SIG-M5 treated with dmso at 0.1 percent for 504 hours (cell line): Measurements from ENCODE around the gene MSTO1.
A peak's percentile ranks its signal among the peaks of the same experiment; 100 is the strongest.
"Not testable (repeated sequence)": the region's sequence is repeated elsewhere in the genome, so short reads cannot be mapped to it uniquely, and the experiment has no call there.

ENCODE experiments used
- DNase-seq: peaks from one replicate; lab custom pipeline; 2025; ENCODE audit not compliant: unreplicated experiment; lab: John Stamatoyannopoulos, UW

MSTO1 gene

DNA sequence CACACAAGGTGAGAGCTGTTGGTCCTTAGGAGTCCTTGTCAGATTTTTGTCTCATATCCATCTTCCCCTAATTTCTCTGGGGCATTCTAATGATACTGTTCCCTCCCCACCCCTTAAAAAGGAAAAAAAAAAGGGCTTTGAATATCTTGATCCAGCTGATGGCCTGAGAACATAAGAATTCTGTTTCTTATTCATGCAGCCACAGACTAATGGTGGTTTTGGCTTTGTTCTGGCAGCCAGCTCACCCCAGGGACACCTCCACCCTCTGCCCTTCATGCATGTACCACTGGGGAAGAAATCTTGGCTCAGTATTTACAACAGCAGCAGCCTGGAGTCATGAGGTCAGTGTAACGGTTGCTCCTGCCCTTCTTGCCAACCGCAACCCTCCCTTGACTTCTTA is 3.2 kb downstream of the MSTO1 start:
- not testable (repeated sequence) for DNase-seq

DNA sequence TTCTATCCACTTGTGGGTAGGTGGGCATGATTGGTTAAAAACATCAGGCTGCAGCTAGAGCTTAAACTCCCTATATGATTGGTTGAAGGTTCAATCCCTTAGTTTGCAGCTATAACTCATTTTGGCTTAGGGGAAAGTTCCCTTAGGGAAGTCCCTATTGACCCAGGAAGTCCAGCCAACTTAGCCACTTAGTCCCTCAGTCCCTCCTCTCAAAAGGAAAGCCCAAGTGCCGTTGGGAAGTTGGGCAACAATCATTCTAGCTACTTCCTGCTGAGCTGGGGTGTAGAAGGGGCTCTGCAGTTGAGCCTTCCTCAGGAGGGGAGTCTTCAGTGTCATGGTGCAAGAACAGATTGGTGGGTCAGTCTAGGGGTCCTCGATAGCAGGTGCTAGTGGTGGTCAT is 12.2 kb downstream of the MSTO1 start:
- DNase-seq, result no peak

DNA sequence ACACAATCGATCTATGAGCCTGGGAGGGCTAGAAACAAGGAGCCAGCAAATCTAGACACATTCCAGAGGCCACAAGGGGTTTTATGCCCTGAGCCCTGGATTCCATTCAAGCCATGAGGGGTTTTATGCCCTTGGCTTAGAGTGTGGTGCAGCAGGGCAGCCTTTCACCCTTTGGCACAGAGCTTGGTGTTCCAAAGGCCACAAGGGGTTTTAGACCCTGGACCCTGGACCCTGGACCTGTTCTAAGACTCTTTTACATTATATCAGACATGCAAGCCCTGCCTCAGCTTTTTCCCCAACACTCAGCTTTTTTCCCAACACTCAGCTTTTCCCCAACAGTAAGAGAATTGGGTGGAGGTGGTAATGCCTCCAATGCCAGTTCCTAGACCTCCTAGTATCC is 13.3 kb downstream of the MSTO1 start:
- no peak for DNase-seq

DNA sequence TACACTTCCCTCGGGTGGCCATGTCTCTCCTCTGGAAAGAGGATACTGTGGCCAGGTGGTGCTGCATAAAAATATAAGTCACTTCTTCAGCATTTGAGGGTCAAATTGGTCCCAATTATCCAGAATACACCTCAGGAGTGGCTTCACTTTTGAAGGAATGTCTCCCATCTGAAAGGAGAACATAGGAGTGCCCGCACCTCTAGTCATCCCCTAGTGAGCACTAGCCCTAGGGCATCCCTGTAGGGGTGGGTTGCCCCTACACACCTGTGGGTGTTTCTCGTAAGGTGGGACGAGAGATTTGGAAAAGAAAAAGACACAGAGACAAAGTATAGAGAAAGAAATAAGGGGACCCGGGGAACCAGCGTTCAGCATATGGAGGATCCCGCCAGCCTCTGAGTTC is 16.4 kb downstream of the MSTO1 start:
- DNase-seq, result not testable (repeated sequence)

DNA sequence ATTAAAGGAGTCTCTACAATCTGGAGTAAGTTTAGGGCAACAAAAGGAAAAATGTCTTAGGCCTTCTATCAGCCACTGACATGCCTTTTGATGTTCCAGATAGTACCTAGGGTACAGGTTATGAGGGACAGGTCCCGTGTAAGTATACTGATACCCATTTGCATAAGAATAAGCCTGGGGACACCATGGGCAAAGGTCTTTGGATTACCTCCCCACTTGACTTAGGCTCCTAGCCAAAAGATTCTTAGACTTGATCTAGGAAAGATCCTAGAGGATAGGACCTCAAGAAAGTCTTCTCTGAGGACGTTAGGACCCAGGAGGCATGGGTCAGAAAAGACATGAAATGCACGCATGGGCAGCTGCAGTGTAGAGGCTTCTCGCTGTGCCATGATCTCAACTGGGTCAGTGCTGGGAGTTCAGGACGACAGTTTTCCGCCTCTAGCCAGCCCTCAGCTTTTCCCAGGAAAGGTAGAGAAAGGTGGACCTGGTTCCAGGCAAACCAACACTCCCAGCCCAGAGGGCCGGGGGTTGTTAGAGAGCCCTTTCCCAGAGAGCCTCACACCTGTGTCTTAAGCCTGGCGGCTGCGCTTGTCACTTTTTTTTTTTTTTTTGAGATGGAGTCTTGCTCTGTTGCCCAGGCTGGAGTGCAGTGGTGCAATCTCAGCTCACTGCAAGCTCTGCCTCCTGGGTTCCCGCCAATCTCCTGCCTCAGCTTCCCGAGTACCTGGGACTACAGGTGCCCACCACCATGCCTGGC is 26.6 kb downstream of the MSTO1 start:
- DNase-seq, result no peak

DNA sequence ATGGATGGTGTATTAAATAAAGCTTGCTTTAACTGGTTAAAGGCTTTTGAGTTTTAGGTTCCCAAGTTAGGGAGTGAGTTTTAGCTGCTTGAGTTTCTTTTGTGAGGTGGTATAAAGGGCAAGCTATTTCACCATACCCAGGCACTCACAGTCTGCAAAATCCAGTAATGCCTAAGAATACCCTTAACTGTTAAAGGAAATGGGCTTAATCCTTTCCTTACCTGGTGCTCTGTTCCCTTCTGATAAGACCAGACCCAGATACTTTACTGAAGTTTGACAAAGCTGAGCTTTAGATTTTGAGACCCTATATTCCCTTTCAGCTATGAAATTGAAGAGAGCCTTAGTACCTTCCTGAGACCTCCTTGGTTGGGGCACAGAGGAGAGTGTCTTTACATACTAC is 30.3 kb downstream of the MSTO1 start:
- no peak for DNase-seq

DNA sequence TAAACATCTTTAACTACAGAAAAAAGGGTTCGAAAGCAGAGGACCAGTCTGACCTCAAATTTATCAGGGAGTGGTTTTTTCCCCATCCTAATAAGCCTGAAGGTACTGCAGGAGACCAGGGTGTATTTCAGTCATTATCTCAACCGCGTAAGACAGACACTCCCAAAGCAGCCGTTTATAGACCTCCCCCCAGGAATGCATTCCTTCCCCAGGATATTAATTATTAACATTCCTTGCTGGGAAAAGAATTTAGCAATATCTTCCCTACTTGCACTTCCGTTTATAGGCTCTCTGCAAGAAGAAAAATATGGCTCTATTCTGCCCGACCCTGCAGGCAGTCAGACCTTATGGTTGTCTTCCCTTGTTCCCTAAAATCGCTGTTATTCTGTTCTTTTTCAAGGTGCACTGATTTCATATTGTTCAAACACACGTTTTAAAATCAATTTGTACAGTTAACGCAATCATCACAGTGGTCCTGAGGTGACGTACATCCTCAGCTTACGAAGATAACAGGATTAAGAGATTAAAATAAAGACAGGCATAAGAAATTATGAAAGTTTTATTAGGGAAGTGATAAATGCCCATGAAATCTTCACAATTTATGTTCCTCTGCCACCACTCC is 32.7 kb downstream of the MSTO1 start:
- DNase-seq, result not testable (repeated sequence)

DNA sequence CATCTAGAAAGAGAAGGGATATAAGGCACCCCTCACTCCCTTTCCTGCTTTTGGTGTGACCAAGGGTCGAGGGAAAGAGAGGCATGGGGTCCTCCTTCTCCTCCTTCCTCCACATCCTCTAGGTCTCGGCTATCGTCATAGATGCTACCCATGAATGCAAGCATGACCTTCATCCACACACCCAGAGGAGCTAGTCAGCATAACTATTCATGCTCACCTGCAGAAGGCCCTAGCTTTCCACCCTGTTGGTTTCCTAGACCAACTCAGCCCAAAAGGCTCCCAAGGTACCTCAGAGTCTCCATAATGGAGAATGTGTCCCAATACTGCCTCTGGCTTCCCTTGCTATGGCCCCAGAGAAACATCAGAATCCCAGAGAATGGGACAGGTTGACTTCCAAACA is 33.2 kb downstream of the MSTO1 start:
- no peak for DNase-seq

DNA sequence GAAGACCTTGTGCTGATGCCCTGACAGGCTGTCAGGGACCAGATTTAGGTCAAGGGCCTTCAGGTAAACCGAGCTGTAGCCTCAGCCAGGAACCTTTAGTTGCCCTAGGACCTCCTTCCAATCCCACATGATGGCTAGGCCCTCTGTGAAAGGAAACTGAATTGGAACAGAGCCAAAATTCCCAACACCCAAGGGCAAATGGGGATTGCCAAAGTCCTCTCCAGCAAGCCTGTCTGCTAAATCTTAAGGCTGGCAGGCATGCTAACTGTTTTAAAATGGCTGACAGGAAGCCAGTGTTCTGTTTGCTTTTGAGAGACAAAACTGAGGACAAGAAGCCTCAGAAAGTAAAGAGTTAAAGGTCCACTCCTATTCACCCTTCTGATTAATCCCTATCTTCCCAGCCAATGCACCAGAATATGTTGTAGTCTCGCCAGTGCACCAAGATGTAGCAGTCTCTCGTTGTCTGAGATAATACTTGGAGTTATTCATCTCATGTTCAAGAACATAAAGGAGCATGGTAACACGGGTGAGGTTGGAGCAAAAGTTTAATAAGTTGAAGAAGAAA is 35.1 kb downstream of the MSTO1 start:
- DNase-seq, result no peak

DNA sequence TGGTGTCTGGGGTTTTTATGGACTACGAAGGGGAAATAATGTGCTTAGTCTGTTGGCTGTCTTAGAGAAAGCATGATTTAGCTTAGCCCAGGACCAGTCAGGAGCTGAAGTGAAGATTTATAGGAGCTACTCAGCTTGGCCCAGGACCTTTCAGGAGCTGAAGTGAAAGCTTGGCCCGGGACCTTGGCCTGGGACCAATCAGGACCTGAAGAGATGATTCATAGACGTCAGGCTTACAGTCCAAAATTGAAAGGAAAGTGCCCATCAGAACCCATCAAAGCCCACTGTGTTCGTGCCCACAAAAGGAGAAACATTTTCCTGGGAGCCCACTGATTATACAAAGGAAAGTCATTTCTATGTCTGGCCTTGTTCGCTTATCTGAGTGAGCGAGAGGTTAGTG is 35.6 kb downstream of the MSTO1 start:
- DNase-seq, result no peak

DNA sequence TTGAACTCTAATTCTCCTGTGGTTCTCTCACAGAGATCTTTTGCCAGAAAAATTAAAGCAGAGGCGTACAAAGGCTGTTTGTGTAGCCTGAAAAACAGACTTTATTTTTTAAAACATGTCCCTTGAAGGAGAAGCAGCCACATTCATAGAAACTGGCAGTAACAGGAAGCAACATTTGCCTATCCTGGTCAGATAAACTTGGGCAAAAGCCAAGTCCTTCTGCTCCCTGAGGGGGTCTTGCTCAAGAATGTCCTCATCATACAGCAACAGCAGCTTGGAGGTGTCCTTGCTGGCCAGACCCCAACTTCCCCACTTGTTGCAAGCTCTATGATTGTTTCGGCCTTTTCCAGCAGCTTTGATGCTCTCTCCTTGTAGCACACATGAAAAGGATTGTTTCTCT is 36.3 kb downstream of the MSTO1 start:
- DNase-seq, result peak; percentile 76

DNA sequence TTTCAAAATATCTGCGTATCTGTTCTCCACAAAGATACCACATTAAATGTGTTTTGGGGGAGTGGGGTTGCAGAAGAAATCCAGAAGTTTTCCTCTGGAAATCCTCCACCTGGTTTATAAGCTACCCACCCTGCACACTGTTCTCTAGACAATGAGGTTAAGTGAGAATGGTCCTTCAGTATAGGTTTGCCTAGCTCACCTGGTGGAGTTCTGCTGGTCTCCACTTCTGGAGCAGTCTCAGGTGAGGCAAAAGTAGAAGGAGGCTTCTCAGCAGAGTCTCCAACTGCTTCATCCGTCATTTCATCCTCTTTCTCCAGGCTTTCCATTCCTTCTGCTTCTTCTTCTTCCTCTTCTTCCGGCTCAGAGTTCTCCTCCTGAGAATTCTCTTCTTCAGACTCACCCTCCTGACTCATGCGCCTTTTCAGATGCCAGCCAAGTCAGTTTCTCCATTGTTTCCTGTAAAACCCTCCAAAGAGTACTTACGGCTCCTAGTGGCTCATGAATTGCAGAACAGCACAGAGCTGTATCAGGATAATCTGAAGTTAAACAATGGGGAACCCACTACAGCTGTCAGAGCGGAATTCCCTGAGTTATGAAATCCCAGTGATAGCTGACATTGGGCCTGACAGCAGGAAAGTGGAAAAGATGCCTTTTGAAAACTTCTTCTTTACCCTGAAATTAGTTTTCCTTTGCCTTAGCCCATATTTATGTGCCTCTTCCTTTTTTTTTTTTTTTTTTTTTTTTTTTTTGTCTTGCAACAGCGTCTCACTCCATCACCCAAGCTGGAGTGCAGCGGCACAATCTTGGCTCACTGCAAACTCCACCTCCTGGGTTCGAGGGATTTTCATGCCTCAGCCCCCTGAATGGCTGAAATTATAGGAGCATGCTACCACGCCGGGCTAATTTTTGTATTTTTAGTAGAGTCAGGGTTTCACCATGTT is 38.5 kb downstream of the MSTO1 start:
- DNase-seq, result peak; percentile 84

DNA sequence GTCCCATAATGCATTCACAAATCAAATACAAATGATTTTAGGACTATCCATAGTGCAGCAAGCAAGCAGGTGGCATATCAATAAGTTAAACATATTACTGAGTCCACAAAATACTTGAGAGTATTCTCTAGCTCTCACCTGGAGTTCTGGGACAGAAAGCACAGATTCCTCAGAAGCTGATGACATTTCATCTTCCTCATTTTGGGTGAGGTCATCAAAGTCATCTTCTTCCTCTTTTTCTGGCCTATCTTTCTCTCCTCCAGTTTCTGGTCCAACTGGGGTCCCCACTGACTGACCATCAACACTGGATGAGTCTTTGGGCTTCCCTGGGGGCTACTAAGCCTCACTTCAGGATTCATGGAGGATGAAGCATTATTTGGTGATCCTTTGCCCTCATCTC is 39.7 kb downstream of the MSTO1 start:
- DNase-seq, result peak; percentile 34

DNA sequence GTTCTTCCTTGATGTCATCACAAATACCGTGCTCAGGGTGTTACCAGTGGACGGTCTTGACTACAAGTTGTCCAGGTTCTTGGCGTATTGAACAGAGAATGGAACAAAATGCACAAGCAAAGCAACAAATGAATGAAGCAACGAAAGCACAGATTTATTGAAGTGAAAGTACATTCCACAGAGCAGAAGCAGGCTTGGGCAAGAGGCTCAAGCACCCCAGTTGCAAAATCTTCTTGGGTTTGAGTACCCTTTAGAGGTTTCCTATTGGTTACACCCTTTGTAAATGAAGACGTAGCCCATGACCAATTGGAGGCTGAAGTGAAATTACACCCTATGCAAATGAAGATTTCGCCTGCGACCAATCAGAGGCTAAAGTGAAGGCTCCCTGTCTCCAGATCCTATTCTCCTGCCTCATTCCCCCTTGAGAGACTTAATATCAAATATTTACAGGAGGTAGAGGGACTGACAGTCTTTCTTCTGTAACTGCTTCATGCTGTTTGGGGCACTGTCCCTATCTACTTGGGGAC is 40.3 kb downstream of the MSTO1 start:
- DNase-seq, result peak; percentile 95

DNA sequence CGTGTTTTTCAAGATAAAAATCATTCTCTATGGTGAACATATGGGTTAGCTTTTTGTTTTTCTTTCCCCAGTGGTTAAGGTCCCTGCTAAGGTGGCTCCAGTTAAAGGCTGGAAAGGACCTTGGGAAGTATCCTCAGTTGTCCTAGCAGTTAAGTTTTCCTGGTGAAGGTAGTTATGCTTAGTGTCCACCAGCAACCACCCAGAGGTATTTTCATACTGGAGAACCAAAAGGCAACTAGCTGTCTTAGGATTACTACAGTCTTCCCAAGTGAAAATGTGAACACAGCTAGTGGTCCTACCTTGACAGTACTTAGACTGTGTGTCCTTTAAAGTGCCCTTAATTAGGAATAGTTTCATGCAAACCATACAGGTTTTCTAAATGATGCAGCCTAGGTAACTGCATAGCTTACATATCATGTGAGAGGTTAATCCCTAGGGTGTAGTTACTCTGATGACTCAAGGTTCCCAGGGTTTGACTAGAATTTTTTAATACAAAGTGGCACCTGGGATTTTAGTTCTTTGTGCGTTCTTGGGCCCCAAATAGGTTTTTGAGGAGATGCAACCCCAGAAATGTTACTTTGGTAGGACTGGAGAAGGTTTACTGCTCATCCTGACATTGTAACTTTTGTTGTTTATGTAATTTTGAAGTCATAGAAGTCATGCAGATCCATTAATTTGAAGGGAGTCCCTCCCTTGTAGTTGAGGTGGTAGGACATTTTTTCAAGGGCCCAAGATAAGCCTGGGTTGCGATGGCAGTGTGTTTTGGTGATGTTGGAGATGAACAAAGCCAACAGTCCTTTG is 42.0 kb downstream of the MSTO1 start:
- DNase-seq, result no peak

DNA sequence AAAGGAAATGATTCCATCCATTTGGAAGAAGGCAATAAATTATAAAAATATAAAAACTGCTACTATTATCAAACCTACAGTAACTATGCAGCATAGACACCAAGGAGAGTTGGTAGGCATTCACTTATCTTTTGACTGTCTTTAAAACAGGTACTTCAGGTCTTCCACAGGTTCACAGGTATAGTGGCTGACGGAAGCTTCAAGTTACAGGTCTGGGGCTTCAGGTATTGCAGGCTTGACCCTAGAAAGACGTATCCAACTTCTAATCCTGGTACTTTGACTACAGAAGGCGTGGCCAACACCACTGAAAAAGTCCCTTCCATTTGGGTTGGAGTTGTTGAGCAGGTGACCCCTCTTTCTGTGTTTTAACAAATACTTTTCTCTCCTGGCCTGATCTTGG is 42.9 kb downstream of the MSTO1 start:
- DNase-seq, result no peak

DNA sequence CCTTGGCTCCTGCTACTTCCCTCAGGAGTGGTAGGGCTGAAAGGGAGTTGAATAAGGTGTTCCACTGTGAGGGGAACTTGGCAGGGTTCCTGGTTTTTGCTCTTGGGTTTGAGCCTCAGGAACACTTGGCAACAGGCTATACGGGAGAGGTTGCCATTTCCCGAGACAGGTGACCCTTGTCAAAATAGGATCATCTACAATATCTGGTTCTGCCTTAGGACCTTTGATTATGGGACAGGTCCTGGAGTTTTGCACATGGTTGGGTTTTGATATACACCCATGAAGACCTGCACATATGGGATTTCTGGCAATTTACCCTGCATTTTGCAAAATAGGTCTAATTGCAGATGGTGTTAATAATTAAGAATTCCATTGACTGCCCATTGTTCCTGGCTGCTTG is 47.4 kb downstream of the MSTO1 start:
- DNase-seq, result no peak

DNA sequence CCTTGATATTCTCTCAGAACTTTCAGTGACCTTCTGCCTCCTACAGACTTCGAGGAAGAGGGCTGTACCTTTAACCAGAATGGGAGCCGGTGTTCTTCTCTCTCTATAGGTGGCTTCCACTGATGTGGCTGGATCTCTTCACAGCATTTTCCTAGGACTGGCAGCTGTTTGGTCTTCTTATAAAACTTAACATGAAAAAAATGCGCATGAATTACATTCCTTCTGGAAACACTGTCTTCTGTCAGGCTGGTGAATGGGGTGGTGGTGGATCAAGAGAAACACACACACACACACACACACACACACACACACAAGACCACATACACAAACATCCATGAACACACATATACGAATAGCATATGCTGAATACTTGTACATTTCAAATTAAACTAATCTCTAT is 51.2 kb downstream of the MSTO1 start:
- not testable (repeated sequence) for DNase-seq
